ENCODE data around the gene SLC9A7. TPM values are rescaled to one million over a fixed set of nuclear protein-coding genes. Genes with fewer than 3 reads are reported as not detected.

The SLC9A7 gene
- total RNA-seq, 3 donors from 2014 or later, result 1.6 to 28.1 (median 12.8) TPM

GRCh38 chrX:46665232-46666152 is 93.4 kb downstream of the SLC9A7 start:
- peaks cover 0 to 11% of the 10 kb centered on the region in 2 donors for H3K27me3 ChIP-seq
- TF ChIP-seq CTCF (IDR thresholded peaks at IDR 0.05), result no peak
- H3K27ac ChIP-seq, result no peak overlapping the region
- no peaks in the 10 kb centered on the region for H3K4me1 ChIP-seq
- H3K4me3 ChIP-seq, result no peak overlapping the region
- DNase-seq (ENCODE audit: low spot score in 2 of 2), result no peak
- H3K36me3 ChIP-seq, result no peaks in the 10 kb centered on the region
- intact Hi-C loops (cut with DNase I; ENCODE audit: low total_unique reads), result no loop called here
- no peaks in the 10 kb centered on the region for H3K9me3 ChIP-seq

- no peak for DNase-seq (ENCODE audit: low spot score in 2 of 2)
- intact Hi-C loops (cut with DNase I; ENCODE audit: low total_unique reads), result no loop called here
- no peak overlapping the region for H3K4me3 ChIP-seq
- no peak for TF ChIP-seq CTCF (IDR thresholded peaks at IDR 0.05)
- no peak for TF ChIP-seq POLR2A (IDR thresholded peaks at IDR 0.05)
- TF ChIP-seq POLR2AphosphoS5 (IDR thresholded peaks at IDR 0.05), result no peak
- no peaks in the 10 kb centered on the region for H3K36me3 ChIP-seq
- H3K9me3 ChIP-seq, result no peaks in the 10 kb centered on the region
- peaks cover 0 to 7% of the 10 kb centered on the region in 2 donors for H3K27me3 ChIP-seq
- no peaks in the 10 kb centered on the region for H3K4me1 ChIP-seq
- no peak overlapping the region for H3K27ac ChIP-seq
Observed at GRCh38 chrX:46662188-46662958, 96.5 kb downstream of the SLC9A7 start.

- Histone ChIP-seq H3K9me3 (no peaks in the 10 kb centered on the region), H3K36me3 (no peaks in the 10 kb centered on the region), H3K27ac (no peak overlapping the region), H3K4me1 (no peaks in the 10 kb centered on the region), H3K4me3 (no peak overlapping the region), H3K27me3 (peaks cover 0 to 18% of the 10 kb centered on the region in 2 donors)
- TF ChIP-seq CTCF (IDR thresholded peaks at IDR 0.05) (peak in 1 of 3 donors; percentile 17), POLR2AphosphoS5 (IDR thresholded peaks at IDR 0.05) (no peak), POLR2A (IDR thresholded peaks at IDR 0.05) (no peak)
- intact Hi-C loops (cut with DNase I; ENCODE audit: low total_unique reads), result no loop called here
- no peak for DNase-seq (ENCODE audit: low spot score in 2 of 2)
Observed at GRCh38 chrX:46653482-46653881, 105.4 kb downstream of the SLC9A7 start.

GRCh38 chrX:46649421-46650260 is 109.3 kb downstream of the SLC9A7 start:
- Histone ChIP-seq H3K4me3 (no peak overlapping the region), H3K36me3 (no peaks in the 10 kb centered on the region), H3K27ac (peak overlapping the region in 1 of 2 donors; percentile 32), H3K9me3 (no peaks in the 10 kb centered on the region), H3K27me3 (peaks cover 0 to 43% of the 10 kb centered on the region in 2 donors), H3K4me1 (no peaks in the 10 kb centered on the region)
- TF ChIP-seq POLR2AphosphoS5 (IDR thresholded peaks at IDR 0.05) (no peak), CTCF (IDR thresholded peaks at IDR 0.05) (no peak), POLR2A (IDR thresholded peaks at IDR 0.05) (no peak)
- intact Hi-C loops (cut with DNase I; ENCODE audit: low total_unique reads), result no loop called here
- DNase-seq (ENCODE audit: low spot score in 2 of 2), result peak in 1 of 2 donors; percentile 35
